Activated gamma-delta T cell treated with anti-CD3 and anti-CD28 coated beads, Interleukin-2, amount 50 U/mL, for 16 hours (primary cell): ENCODE data around the gene SURF2.
"Not testable (repeated sequence)": the region's sequence is repeated elsewhere in the genome, so short reads cannot be mapped to it uniquely, and the experiment has no call there.

Experiments used
- DNase-seq: peaks from one replicate; pipeline ENCODE4 v3.0.0-alpha.2; 2020; ENCODE audit warnings: low read depth

The SURF2 gene

DNA sequence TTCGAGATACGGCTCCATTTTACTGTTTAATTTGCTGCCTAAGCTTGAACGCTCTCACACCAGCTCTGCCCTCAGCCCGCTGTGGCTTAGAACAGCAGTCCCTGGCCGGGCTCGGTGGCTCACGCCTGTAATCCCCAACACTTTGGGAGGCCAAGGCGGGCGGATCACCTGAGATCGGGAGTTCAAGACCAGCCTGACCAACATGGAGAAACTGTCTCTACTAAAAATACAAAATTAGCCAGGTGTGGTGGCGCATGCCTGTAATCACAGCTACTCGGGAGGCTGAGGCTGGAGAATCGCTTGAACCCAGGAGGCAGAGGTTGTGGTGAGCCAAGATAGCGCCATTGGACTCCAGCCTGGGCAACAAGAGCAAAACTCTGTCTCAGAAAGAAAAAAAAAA is 20.9 kb downstream of the SURF2 start:
- DNase-seq = not testable (repeated sequence)

- no peak for DNase-seq
Measured at GRCh38 chr9:133377721-133378216, 21.4 kb downstream of the SURF2 start.

GRCh38 chr9:133378408-133378962 is 22.1 kb downstream of the SURF2 start:
- DNase-seq = no peak

DNA sequence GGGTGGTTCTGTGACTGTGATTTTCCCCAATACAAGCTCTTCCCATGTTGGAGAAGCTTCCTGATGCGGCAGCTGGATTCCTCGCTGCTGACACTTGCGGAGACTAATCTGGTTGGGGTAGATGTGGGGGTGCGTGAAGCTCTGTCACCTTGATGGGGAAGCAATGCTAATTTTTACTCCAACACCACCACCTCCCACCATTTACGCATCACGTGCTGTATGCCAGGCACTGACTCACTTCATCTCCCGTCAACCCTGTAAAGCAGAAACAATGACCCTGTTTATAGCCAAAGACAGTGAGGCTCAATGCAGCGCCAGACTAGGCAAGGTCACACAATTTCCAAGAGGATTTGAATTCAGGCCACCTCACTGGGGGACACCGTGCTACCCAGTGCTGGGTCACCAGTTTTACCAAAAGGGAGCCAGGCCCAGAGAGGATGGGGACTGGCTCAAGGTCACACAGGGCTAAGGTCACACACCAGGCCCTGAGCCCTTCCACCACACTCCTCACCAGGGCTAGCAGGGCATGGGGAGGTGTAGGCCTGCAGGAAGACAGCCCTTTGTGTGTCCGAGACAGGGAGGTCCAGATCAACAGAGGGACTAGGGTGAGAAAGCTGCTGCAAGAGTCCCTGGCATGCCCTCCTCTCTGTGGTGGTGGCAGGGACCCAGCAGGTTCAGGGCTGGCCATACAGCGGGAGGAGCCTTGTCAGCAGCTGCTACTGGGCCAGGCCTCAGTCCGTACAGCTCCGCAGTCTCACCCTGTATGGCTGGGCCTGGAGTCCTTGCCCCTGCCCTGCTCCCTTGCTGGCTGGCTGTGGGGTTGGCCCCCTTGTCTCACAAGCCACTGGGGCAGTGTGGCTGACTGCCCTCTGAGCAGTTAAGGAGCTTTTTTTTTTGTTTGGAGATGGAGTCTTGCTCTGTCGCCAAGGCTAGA is 23.1 kb downstream of the SURF2 start:
- no peak for DNase-seq

GRCh38 chr9:133380734-133381133 is 24.4 kb downstream of the SURF2 start:
- DNase-seq = no peak

GRCh38 chr9:133382507-133383141 is 26.3 kb downstream of the SURF2 start:
- DNase-seq = no peak

DNA sequence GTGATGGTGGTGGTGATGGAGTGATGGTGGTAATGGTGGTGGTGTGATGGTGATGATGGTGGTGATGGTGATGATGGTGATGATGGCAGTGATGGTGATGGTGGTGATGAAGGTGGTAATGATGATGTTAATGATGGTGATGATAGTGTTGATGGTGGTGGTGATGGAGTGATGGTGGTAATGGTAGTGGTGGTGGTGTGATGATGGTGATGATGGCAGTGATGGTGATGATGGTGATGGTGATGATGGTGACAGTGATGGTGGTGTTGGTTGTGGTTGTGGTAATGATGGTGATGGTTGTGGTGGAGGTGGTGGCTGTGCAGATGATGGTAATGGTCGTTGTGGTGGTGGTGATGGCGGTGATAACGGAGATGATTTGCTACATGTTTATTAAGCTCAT is 27.1 kb downstream of the SURF2 start:
- no peak for DNase-seq

GRCh38 chr9:133384736-133385321 is 28.5 kb downstream of the SURF2 start:
- DNase-seq = no peak

DNA sequence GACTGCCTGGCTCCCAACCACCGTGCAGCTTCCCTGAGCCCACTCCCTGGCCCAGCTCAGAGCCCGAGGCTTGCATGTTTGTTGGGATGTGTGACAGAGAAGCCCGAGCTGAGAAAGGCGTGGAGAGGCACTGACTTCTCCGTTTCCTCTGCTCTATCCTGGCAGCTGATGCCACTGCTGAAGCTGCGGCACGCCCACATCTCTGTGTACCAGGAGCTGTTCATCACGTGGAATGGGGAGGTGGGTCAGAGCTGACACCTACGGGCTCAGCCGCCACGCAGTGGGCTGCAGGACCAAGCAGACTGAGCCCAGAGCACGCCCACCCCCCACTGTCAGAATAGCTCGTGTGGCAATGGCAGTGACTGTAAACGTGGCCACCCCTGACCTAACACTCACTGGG is 29.1 kb downstream of the SURF2 start:
- no peak for DNase-seq

DNA sequence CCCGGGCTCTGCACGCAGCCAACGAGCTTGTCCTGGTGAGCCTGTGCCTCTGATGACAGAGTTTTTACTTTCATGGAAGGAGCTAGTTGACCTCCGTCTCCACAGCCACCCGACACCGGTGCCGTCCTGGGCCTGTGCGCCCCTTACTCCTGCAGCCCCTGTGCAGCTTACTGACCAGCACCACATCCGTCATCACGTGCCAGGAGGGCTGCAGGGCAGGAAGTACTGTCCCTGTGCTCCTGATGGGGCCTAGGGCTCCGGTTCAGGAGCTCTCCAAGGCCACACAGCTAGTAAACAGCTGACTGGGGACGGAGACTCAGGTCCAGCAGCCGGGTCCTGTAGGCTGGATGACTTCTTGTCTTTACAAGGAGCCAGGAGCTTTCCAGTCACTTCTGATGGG is 30.0 kb downstream of the SURF2 start:
- DNase-seq = no peak

GRCh38 chr9:133387680-133388079 is 31.3 kb downstream of the SURF2 start:
- no peak for DNase-seq

- DNase-seq = no peak
Measured at GRCh38 chr9:133389025-133389557, 32.7 kb downstream of the SURF2 start.

- DNase-seq = no peak
Measured at GRCh38 chr9:133389562-133389961, 33.2 kb downstream of the SURF2 start.

DNA sequence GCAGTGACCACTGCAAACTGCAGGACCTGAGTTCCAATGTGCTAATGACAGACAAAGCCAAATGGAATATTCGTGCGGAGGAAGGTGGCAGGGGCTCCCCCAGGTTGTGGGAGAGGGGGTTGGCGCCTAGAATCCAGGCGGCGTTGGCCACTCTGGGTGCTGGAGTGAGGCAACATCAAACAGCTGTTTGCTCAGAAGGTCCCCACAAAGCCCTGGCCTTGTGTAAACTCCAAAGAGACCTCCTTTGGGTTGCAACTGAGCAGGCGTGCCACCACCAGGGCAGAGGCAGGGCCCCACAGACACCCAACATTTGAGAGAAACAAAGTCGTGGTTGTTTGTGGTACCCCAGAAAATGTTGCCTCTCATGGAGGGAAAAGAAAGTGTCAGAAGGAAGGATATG is 34.4 kb downstream of the SURF2 start:
- DNase-seq = no peak

DNA sequence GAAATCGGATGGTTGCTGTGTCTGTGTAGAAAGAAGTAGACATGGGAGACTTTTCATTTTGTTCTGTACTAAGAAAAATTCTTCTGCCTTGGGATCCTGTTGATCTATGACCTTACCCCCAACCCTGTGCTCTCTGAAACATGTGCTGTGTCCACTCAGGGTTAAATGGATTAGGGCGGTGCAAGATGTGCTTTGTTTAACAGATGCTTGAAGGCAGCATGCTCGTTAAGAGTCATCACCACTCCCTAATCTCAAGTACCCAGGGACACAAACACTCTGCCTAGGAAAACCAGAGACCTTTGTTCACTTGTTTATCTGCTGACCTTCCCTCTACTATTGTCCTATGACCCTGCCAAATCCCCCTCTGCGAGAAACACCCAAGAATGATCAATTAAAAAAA is 35.1 kb downstream of the SURF2 start:
- DNase-seq = not testable (repeated sequence)

- DNase-seq = not testable (repeated sequence)
Measured at GRCh38 chr9:133392308-133392707, 36.0 kb downstream of the SURF2 start.

DNA sequence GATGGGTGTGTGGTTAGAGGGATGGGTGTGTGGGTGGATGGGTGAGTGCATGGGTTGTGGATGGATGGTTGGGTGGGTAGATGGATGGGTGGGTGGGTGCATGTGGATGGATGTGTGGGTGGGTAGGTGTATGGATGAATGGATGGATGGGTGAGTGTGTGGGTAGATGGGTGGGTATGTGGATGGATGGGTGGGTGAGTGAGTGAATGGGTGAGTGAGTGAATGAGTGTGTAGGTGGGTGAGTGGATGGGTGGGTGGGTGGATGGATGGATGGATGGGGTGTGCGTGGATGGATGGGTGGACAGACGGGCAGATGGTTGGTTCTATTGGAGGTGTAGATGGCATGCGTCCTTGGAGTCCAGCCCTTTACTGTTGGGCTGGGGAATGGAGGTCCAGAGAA is 37.0 kb downstream of the SURF2 start:
- DNase-seq = no peak

- no peak for DNase-seq
Measured at GRCh38 chr9:133394687-133395271, 38.4 kb downstream of the SURF2 start.

GRCh38 chr9:133396952-133397351 is 40.6 kb downstream of the SURF2 start:
- DNase-seq = no peak

DNA sequence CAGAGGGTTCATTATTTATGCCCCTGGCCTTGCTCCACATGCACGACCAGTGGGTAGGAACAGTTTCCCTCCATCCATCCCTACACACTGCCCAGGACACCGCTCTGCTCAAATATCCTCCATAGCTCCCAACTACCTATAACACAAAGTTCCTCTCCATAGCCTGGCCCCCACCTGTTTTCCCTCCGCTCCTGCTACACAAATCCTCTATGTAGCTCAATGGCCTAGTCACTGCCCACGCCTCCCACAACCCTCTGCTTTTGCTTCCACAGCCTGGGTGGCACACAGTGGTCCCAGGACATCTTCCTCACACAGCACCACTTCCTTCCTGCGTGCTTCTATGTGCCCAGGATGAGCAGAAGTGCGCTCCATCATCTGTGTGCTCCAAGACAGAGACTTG is 41.0 kb downstream of the SURF2 start:
- no peak for DNase-seq

DNA sequence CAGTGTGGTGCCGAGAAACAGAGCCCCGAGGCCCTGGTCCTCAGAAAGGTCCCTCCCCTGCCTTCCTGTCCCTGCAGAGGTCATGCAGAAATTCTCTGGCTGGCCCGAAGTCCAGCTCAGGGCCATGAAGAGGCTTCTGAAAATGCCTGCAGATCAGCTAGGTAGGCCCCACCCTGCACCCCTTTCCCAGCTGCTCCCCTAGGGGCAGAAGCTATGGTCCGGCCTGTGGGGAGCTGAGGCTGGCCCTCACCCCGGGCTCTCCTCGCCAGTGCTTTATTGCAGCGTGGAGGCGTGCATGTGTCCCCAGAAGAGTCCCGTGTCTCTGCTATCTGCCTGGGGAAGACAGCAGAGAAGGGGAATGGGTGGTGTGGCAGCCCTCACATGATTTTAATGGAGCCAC is 41.5 kb downstream of the SURF2 start:
- no peak for DNase-seq

- no peak for DNase-seq
Measured at GRCh38 chr9:133400292-133400691, 43.9 kb downstream of the SURF2 start.
